G401 (cell line): ENCODE measurements around the gene SMCO3. TPM values are rescaled to one million over a fixed set of nuclear protein-coding genes. Genes with fewer than 3 reads are reported as not detected.
A peak's percentile ranks its signal among the peaks of the same experiment; 100 is the strongest.

Experiments used
- DNase-seq: peaks from one replicate; pipeline ENCODE4 v3.0.0-alpha.2; 2015; ENCODE audit warnings: low spot score
- in situ Hi-C: cut with HindIII; loops from 2 replicates; pipeline ENCODE4 v1.10.0; 2016; ENCODE audit warnings: low sequenced_read_pairs, mixed read lengths
- total RNA-seq: library from RNA; depleted of rRNA; stranded (reverse); fragments of >200 nt; shearing (Covaris generic); gene quantifications from 2 replicates; pipeline ENCODE4 v1.2.3, GENCODE V29; 2014; rRNA removed

Gene SMCO3
- total RNA-seq = not detected in 2 replicates

DNA sequence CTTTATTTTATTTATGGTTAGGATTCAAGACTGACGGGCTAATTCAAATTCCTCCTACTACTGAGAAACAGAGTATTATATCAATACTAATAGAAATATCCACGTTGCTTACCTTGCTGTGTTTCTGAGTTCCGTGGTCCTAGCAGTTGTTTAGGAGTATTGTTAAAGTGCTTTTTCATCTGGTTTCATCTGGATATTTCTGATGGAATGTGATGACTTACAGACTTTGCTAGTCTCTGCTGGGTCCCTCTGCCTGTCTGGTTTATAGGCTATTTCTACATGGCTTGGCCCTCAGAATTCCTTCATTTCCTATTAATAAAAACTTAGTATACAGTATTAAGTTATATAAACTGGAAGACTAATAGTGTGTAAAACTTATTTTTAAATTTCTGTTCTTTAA lies at the start of gene SMCO3:
TSS of gene SMCO3 (minus strand) at position 169 of the 400 bp plus-strand sequence. CDS start 7,502 bp downstream, outside the sequence.
- in situ Hi-C loops = no loop called here

DNA sequence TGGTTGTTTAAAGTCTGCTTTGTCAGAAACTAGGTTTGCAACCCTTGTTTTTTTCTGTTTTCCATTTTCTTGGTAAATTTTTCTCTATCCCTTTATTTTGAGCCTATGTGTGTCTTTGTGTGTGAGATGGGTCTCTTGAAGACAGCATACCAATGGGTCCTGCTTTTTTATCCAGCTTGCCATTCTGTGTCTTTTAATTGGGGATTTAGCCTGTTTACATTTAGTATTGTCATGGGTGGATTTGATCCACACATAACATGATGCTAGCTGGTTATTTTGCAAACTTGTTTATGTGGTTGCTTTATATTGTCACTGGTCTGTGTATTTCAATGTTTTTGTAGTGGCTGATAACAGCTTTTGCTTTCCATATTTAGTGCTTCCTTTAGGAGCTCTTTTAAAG lies 46.5 kb upstream of the SMCO3 start:
- DNase-seq = no peak
- in situ Hi-C loops = no loop called here

More for the DNA sequence above, at the start of gene SMCO3:
- DNase-seq = no peak

GRCh38 chr12:14858513-14858912 lies 44.5 kb upstream of the SMCO3 start:
- in situ Hi-C loops = no loop called here

GRCh38 chr12:14854586-14855183 lies 40.7 kb upstream of the SMCO3 start:
- in situ Hi-C loops = no loop called here
- DNase-seq = no peak

More at GRCh38 chr12:14858513-14858912, 44.5 kb upstream of the SMCO3 start:
- DNase-seq = no peak

DNA sequence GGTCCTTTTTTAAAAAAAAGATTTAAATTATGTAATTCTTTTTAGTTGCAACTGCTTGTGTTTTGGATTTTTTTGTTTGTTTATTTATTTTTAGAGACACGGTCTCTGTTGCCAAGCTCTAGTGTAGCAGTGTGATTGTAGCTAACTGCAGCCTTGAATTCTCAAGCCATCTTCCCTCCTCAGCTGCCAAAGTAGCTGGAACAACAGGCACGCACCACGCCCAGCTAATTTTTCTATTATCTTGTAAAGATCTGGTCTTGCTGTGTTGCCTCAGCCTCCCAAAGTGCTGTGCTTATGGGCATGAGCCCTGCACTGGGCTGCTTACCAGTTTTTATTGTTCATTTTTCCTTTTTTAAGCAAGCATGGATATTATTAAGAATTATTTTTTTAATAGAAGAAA lies 40.0 kb upstream of the SMCO3 start:
- DNase-seq = no peak
- in situ Hi-C loops = no loop called here

DNA sequence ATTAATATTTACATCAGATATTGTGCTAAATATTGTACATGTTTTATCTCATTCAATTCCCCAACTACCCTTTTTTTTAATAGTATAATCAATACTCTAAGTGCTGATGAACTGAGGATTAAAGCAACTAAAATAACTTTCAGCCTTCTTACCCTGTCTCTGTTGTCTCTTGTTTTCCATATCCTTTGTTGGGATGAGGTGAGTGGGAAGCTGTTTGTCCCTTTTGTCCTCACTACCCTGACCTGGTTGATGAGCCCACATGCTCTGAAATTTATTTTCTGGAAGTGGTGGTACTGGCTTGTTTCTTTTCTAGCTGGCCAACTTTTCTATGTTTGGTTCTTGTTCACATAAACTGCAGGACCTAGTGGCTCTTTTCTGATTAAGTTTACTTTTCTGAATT lies 38.9 kb upstream of the SMCO3 start:
- DNase-seq = no peak
- in situ Hi-C loops = no loop called here

DNA sequence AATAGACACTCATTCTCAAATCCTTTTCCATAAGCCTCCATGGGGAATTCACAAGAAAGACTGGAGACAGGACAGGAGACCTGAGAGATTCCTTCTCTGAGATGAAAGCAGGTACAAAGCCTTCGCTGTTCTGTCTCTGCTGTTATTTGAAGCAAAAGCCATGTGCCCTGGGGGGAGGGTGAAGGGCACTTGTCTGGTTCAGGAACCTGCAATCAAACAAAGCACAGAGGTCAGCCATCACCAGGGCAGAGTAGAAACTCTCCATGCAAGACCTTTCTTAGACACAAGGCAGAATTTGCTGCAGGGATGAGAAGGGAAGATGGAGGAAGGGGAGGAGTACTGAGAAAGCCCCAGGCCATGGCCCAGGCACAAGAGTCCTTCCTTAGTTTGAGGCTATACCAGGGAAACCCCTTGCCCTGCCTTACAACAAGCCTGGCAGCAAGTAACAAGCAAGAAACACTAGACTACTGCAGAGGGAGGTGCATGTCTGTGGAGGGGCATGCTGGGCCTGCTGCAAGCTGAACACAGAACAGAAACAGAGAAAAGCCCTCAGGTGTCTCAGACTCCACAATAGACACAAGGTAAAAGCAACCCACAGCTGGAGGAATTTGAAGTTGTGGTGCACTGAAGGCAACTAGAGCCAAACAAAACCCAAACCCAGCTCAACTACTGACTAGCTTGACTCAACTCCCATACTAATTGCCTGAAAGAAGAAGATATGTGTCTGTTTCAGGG lies 37.1 kb upstream of the SMCO3 start:
- in situ Hi-C loops = no loop called here
- DNase-seq = no peak

GRCh38 chr12:14849661-14850060 lies 35.7 kb upstream of the SMCO3 start:
- in situ Hi-C loops = no loop called here
- DNase-seq = no peak

DNA sequence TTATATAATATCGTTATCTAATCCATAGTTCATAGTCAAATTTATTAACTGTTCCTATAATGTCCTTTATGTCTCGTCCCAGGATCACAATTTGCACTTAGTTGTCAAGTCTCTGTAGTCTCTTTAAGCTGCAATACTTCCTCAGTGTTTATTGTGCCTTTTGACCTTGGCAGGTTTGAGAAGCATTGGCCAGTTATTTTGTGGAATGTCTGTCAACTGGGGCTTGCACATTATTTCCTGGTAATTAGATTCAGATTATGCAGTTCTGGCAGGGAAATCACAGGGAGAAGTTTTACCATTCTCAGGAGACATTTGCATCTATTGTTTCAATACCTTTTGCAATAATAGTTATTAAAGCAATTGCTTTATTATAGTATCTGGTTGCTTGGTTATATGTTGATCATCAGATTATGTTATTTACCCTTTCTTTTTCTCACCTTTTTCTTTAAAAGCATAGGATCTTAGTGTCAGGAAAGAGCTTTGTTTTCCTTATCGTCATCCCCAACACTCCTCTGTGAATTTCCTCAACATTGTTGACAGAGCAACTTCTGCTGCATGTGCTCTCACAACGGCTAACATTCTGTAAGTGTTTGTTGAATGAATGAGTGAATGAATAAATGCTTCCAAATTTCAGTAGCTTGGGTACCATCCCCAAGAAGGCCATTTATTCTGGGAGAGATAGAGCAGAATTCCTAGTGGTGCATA lies 33.0 kb upstream of the SMCO3 start:
- in situ Hi-C loops = no loop called here
- DNase-seq = no peak

DNA sequence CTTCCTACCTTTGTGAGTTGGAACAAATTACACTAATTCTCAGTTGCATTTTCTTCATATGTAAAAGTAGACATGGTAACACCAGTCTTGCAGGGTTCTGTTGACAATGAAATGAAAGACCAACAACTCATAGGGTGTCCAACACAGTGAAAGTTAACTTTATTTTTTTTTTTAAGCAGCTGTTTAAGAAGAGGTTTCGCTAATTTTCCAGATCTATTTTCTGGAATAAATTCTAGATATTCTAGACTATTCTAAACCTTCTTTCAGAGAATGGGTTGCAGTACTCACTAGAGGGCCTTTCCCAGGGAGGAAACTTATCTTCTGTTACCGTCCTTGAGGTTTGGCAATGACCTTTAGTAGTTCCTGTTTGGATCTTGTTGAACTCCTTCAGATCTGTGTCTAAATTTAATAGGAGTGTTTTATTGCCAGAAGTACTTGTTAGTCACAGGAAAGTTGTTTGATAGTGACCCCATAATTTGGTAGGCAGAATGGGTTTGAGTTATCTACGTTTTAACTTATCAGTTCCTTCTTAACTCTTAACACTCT lies 32.1 kb upstream of the SMCO3 start:
- DNase-seq = no peak
- in situ Hi-C loops = no loop called here

DNA sequence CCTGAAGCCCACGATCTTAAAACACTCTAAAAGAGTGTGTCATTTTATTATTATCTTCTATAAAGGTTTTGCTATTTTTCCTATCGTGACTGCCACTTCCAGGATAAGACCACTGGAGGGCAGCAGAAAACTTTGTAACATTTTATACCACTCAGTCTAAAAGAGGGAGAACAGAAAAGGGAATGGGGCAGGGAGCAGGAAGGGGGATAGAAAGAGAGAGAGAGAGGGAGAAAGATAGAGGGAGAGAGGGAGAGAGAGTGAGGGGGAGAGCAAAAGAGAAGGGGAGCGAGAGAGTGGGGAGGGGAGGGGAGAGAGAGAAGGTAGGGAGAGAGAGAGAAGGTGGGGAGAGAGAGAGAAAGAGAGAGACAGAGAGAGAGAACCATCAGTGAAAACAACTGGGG lies 31.4 kb upstream of the SMCO3 start:
- in situ Hi-C loops = no loop called here
- DNase-seq = peak; percentile 77

- in situ Hi-C loops = no loop called here
- no peak for DNase-seq
These were observed 30.4 kb upstream of the SMCO3 start for GRCh38 chr12:14844401-14844800.

DNA sequence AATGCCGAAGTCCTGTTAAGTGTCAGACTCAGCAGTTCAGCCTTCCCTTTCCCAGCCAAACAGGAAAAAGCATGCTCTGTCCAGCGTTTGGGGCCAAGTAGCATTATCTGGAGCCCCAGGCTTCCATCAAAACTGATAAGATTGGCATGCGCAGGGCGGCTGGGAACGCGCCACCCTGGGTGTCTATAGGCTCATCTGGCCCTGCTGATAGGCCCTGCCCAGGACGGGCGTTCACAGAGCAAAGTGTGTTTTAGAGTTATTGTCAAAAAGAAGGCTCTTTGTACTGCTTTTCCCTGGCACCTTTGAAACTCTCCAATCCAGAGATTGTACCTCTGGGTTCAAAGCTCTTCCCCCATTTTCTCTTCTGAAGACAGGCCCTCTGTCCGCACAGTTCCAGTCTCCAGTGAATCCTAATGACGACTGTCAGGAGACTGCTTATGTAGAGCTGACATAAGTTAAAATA lies 29.5 kb upstream of the SMCO3 start, which contains the start of gene ART4:
TSS of gene ART4 (minus strand) at position 102 of the 463 bp plus-strand sequence. CDS start 413 bp downstream, outside the sequence.
- in situ Hi-C loops = no loop called here
- no peak for DNase-seq

- DNase-seq = no peak
- in situ Hi-C loops = no loop called here
These were observed 28.3 kb upstream of the SMCO3 start for GRCh38 chr12:14842315-14842714.

DNA sequence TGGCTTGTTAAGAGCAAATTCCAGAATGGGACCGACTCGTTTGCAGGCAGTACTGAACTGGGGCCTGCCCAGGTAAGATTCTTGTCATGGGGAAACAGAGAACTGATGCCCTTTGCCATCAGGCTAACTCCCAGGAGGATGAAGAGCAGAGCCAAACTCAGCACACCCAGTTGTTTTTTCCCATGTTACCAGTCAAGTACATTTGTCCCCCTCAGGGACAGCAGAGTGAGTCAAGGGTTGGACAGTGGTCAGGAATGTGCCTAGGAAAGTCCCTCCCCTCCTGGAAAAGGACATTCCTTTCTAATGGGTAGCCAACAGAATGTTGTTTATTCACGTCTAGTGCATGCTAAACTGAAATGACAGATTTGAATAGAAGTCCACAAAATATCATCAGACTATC lies 27.8 kb upstream of the SMCO3 start:
- no peak for DNase-seq
- in situ Hi-C loops = no loop called here

GRCh38 chr12:14840616-14841015 lies 26.6 kb upstream of the SMCO3 start:
- DNase-seq = no peak
- in situ Hi-C loops = no loop called here

GRCh38 chr12:14839262-14839661 lies 25.3 kb upstream of the SMCO3 start:
- DNase-seq = no peak
- in situ Hi-C loops = no loop called here

- DNase-seq = no peak
These were observed 22.6 kb upstream of the SMCO3 start for GRCh38 chr12:14836336-14837210.

GRCh38 chr12:14834509-14834908 lies 20.5 kb upstream of the SMCO3 start:
- in situ Hi-C loops = no loop called here
- no peak for DNase-seq

More at GRCh38 chr12:14836336-14837210, 22.6 kb upstream of the SMCO3 start:
- in situ Hi-C loops = no loop called here
